WERI-Rb-1 (cell line): ENCODE results near the gene MRPL34.

ENCODE experiments used
- DNase-seq: peaks from one replicate; pipeline ENCODE4 v3.0.0-alpha.2; 2020
- H3K27ac ChIP-seq: fragments of 250-450 bp; sonication (Bioruptor Pico); 2 replicates; pipeline ENCODE4 v1.5.1; 2020; ENCODE audit warnings: mild to moderate bottlenecking, moderate library complexity
- H3K27me3 ChIP-seq: fragments of 250-450 bp; sonication (Bioruptor Pico); 2 replicates; pipeline ENCODE4 v1.5.1; 2021; ENCODE audit warnings: mild to moderate bottlenecking, low read depth, moderate library complexity; ENCODE audit not compliant: insufficient read depth, severe bottlenecking
- H3K36me3 ChIP-seq: fragments of 250-450 bp; sonication (Bioruptor Pico); 2 replicates; pipeline ENCODE4 v1.5.1; 2020; ENCODE audit warnings: mild to moderate bottlenecking, moderate library complexity
- H3K4me3 ChIP-seq: 2 replicates; pipeline ENCODE4 v1.5.1; 2011; ENCODE audit warnings: low read depth, mild to moderate bottlenecking, control low read depth, low read length
- H3K9me3 ChIP-seq: fragments of 250-450 bp; sonication (Bioruptor Pico); 2 replicates; pipeline ENCODE4 v1.5.1; 2021; ENCODE audit warnings: mild to moderate bottlenecking, moderate library complexity; ENCODE audit not compliant: severe bottlenecking
- CTCF ChIP-seq: IDR thresholded peaks from 2 replicates; pipeline ENCODE4 v1.5.1; 2011; ENCODE audit warnings: low read depth, mild to moderate bottlenecking, control low read depth, inconsistent platforms, low read length

The MRPL34 gene

DNA sequence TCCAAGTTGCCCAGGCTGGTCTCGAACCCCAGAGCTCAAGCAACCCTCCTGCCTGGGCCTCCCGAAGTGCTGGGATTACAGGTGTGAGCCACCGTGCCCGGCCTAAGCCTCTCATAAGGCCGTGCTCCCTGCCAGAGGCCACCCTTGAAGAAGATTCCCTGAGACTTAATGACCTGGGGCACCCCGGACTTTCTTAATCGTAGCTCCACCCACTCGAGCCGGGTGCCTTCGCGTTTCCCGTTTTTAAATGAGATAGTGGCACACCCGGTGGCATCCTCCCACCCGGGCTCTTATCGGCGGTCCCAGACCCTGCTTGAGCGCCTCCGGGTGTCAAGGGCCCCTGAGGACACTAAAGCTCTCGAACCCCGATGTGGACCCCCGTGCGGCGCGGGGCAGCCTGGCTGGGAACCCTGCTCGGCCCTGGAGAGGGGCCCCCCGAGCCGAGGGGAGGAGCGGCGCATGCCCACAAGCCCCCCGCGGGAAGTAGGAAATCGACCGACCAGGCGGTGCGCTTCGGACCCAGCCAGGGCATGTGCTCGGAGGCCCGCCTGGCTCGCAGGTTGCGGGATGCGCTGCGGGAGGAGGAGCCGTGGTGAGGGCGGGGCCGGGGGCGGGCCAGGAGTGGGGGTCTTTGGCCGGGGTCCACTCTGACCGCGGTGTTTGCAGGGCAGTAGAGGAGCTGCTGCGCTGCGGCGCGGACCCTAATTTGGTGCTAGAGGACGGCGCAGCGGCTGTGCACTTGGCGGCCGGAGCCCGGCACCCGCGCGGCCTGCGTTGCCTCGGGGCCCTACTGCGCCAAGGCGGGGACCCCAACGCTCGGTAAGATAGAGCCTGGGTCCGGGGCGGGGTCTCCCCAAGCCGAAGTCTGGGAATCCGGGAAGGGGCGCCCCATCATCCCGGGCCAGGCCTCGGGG is 24.0 kb upstream of the MRPL34 start, which contains the start of gene ANKLE1:
TSS of gene ANKLE1 (plus strand) at position 511 of the 914 bp plus-strand sequence. CDS start at position 531, 20 bp downstream.
- Histone ChIP-seq H3K27me3 (no peaks in the 10 kb centered on the region), H3K4me3 (no peak within 1 kb of the TSS), H3K27ac (peak within 1 kb of the TSS; percentile 26), H3K36me3 (peaks cover 22% of the 10 kb centered on the region), H3K9me3 (peaks cover 6% of the 10 kb centered on the region)
- TF ChIP-seq CTCF = no peak
- DNase-seq = no peak

DNA sequence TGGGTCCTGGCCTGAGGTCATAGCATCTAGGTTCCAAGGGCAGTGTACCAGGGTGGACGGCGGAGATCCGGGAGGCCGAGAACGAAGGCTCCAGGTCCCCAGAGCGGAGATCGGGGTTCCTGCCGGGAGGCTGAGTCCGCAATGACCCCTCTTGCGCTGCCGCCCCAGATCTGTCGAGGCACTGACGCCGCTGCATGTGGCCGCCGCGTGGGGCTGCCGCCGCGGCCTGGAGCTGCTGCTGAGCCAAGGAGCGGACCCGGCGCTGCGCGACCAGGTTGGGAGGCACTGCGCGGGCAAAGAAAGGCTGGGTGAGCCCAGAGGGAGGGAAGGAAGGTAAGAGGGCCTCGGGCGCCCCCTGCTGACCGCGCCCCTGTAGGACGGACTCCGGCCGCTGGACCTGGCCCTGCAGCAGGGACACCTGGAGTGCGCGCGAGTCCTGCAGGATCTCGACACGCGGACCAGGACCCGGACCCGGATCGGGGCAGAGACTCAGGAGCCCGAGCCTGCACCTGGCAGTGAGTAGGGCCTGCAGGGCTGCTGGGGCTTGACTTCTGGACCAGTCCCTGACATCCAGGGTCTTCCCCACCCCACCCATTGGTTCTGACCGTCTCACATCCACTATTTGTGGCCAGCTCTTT is 23.1 kb upstream of the MRPL34 start:
- peak overlapping the region; percentile 26 for H3K27ac ChIP-seq
- H3K36me3 ChIP-seq = peaks cover 16% of the 10 kb centered on the region
- peaks cover 6% of the 10 kb centered on the region for H3K9me3 ChIP-seq

GRCh38 chr19:17283504-17283996 is 22.1 kb upstream of the MRPL34 start:
- H3K9me3 ChIP-seq = peaks cover 6% of the 10 kb centered on the region
- no peak for DNase-seq
- H3K36me3 ChIP-seq = peaks cover 12% of the 10 kb centered on the region
- H3K4me3 ChIP-seq = no peak overlapping the region
- H3K27ac ChIP-seq = no peak overlapping the region
- no peak for TF ChIP-seq CTCF
- no peaks in the 10 kb centered on the region for H3K27me3 ChIP-seq

More for the DNA sequence above, 23.1 kb upstream of the MRPL34 start:
- peak; percentile 94 for TF ChIP-seq CTCF
- DNase-seq = peak; percentile 92
- no peaks in the 10 kb centered on the region for H3K27me3 ChIP-seq
- no peak overlapping the region for H3K4me3 ChIP-seq

DNA sequence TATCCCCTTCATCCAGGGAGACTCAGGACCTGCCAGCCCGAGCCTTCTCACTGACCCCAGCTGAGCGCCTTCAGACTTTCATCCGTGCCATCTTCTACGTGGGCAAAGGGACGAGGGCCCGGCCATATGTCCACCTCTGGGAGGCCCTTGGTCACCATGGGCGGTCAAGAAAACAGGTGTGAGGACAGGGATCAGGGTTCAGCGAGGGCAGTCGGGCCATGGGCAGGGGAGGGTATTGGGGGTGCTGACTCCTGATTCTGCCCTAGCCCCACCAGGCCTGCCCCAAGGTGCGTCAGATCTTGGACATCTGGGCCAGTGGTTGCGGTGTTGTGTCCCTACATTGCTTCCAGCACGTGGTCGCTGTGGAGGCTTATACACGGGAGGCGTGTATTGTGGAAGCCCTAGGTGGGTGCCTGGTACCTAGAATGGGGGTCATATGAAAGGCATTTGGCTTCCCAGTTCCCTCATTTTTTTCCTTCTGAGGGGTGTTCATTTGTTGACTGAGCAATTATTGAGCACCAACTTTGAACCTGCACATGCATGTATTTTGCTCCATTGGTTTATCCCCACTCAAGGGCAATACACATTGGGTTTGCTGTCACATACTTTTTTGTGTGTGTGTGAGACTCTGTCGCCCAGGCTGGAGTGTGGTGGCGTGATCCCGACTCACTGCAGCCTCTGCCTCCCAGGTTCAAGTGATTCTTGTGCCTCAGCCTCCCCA is 20.1 kb upstream of the MRPL34 start:
- DNase-seq = no peak
- H3K4me3 ChIP-seq = no peak overlapping the region
- no peaks in the 10 kb centered on the region for H3K27me3 ChIP-seq
- peaks cover 5% of the 10 kb centered on the region; the same call in 1 of the 2 replicates for H3K36me3 ChIP-seq
- peaks cover 6% of the 10 kb centered on the region for H3K9me3 ChIP-seq
- H3K27ac ChIP-seq = no peak overlapping the region
- no peak for TF ChIP-seq CTCF

DNA sequence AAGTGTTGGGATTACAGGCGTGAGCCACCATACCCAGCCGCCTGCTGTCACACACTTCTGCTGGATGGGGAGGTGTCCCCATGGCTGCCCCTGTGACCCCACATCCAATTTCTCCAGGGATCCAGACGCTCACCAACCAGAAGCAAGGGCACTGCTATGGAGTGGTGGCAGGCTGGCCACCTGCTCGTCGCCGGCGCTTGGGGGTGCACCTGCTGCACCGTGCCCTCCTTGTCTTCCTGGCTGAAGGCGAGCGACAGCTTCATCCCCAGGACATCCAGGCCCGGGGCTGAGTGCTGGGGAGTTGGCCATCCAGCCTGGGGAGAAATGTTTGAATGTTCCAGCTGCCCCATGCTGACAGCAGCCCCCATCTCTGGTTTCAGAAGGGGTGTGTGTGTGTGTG is 19.4 kb upstream of the MRPL34 start:
- no peak overlapping the region for H3K27ac ChIP-seq
- H3K4me3 ChIP-seq = no peak overlapping the region
- no peak for TF ChIP-seq CTCF
- H3K36me3 ChIP-seq = peaks cover 5% of the 10 kb centered on the region; the same call in 1 of the 2 replicates
- peaks cover 6% of the 10 kb centered on the region for H3K9me3 ChIP-seq
- DNase-seq = no peak
- H3K27me3 ChIP-seq = no peaks in the 10 kb centered on the region
